A549 (cell line): Measurements from ENCODE around the gene LRP4. TPM values are rescaled to one million over a fixed set of nuclear protein-coding genes. Genes with fewer than 3 reads are reported as not detected.

Experiments
- ATAC-seq, 2 experiments: fragments of 200-7000 bp in 1 of 2; fragments of >200 bp in 1 of 2; cut with Nextera tagmentation in 1 of 2; cut with Tn5 transposase in 1 of 2; 3 replicates each; pipeline versions ENCODE4 v1.8.0 to v1.9.1; 2018 to 2020; ENCODE audit warnings: mild to moderate bottlenecking in 1 of 2, moderate library complexity in 1 of 2
- CTCF ChIA-PET: fragments of 300-600 bp; sonication (Branson Sonifier 250); formaldehyde crosslinking; extraction: SDS; loops from one replicate; lab custom pipeline; 2021; ENCODE audit warnings: antibody characterized with exemption, inconsistent platforms; lab: Yijun Ruan, JAX
- POLR2A ChIA-PET: fragments of 350-600 bp; formaldehyde crosslinking; extraction: SDS; loops from one replicate; lab custom pipeline; 2021; ENCODE audit warnings: antibody characterized with exemption, inconsistent platforms; lab: Yijun Ruan, JAX
- DNase-seq, 2 experiments: peaks; one replicate each; pipeline versions ENCODE4 v3.0.0 to v3.0.0-alpha.2; 2011 to 2016; ENCODE audit warnings: low read depth in 1 of 2, low spot score in 1 of 2
- FAIRE-seq: peaks from 2 replicates; lab custom pipeline; 2011; peaks lifted over from hg19 to GRCh38; lab: Jason Lieb, UNC
- H3K27ac ChIP-seq, 2 experiments: fragments of >200 bp; sonication (Bioruptor Twin); formaldehyde crosslinking; 3 replicates each; pipeline ENCODE4 v1.5.1; 2016 to 2017
- H3K4me1 ChIP-seq: fragments of >200 bp; sonication (Bioruptor Twin); formaldehyde crosslinking; 3 replicates; pipeline ENCODE4 v1.6.1; 2016
- H3K4me2 ChIP-seq: fragments of >200 bp; sonication (Bioruptor Twin); formaldehyde crosslinking; 3 replicates; pipeline ENCODE4 v1.6.1; 2016
- H3K4me3 ChIP-seq: fragments of >200 bp; sonication (Bioruptor Twin); formaldehyde crosslinking; 3 replicates; pipeline ENCODE4 v1.5.1; 2016
- H3K9me3 ChIP-seq: fragments of >200 bp; sonication (Bioruptor Twin); formaldehyde crosslinking; 3 replicates; pipeline ENCODE4 v1.6.1; 2016
- BHLHE40 ChIP-seq: IDR thresholded peaks from 2 replicates; pipeline ENCODE4 v1.6.1; 2012; ENCODE audit warnings: low read depth, low read length, inconsistent platforms
- CHD2 ChIP-seq: fragments of 150-350 bp; IDR thresholded peaks from 2 replicates; pipeline ENCODE4 v1.6.1; 2014; ENCODE audit warnings: low read length; ENCODE audit not compliant: partially characterized antibody
- E2F6 ChIP-seq: IDR thresholded peaks from 2 replicates; pipeline ENCODE4 v1.6.1; 2012; ENCODE audit warnings: low read depth, borderline replicate concordance
- EHF ChIP-seq: fragments of 250-450 bp; sonication (Bioruptor Pico); IDR thresholded peaks from 2 replicates; pipeline ENCODE4 v1.5.0; 2020; ENCODE audit warnings: mild to moderate bottlenecking
- EHMT2 ChIP-seq: fragments of 200-600 bp; sonication (generic); IDR thresholded peaks from 2 replicates; pipeline ENCODE4 v1.6.1; 2016; ENCODE audit warnings: antibody characterized with exemption, low read depth, mild to moderate bottlenecking, moderate library complexity
- ELK1 ChIP-seq: fragments of 150-350 bp; IDR thresholded peaks from 2 replicates; pipeline ENCODE4 v1.6.1; 2014; ENCODE audit warnings: low read depth, mild to moderate bottlenecking, low read length
- ESRRA ChIP-seq: fragments of 150-350 bp; IDR thresholded peaks from 2 replicates; pipeline ENCODE4 v1.6.1; 2014; ENCODE audit warnings: mild to moderate bottlenecking, low read length, borderline replicate concordance
- FOSB ChIP-seq: fragments of 250-450 bp; sonication (Bioruptor Pico); IDR thresholded peaks from 2 replicates; pipeline ENCODE4 v1.5.0; 2020; ENCODE audit warnings: mild to moderate bottlenecking, moderate library complexity
- FOSL2 ChIP-seq, 2 experiments: fragments of 450-650 bp in 1 of 2; fragments of >200 bp in 1 of 2; sonication (Bioruptor Twin) in 1 of 2; formaldehyde crosslinking; IDR thresholded peaks; 2 replicates each; pipeline versions ENCODE4 v1.5.0 to v1.6.1; 2016 to 2020; ENCODE audit warnings: mild to moderate bottlenecking in 1 of 2, moderate library complexity in 1 of 2
- GATA3 ChIP-seq: IDR thresholded peaks from 2 replicates; pipeline ENCODE4 v1.6.1; 2012; ENCODE audit warnings: borderline replicate concordance
- HDAC2 ChIP-seq: fragments of 200-600 bp; sonication (generic); IDR thresholded peaks from 2 replicates; pipeline ENCODE4 v1.6.1; 2016
- HEYL ChIP-seq: fragments of 250-450 bp; sonication (Bioruptor Pico); IDR thresholded peaks from 2 replicates; pipeline ENCODE4 v1.8.0; 2021; ENCODE audit warnings: mild to moderate bottlenecking, moderate library complexity
- HOXA7 ChIP-seq: fragments of 250-450 bp; sonication (Bioruptor Pico); IDR thresholded peaks from 2 replicates; pipeline ENCODE4 v1.5.0; 2020; ENCODE audit warnings: mild to moderate bottlenecking, moderate library complexity
- HOXB5 ChIP-seq: fragments of 250-450 bp; sonication (Bioruptor Pico); IDR thresholded peaks from 2 replicates; pipeline ENCODE4 v1.5.0; 2020; ENCODE audit warnings: mild to moderate bottlenecking, moderate library complexity
- JUN ChIP-seq, 2 experiments: fragments of >200 bp; sonication (Bioruptor Twin); formaldehyde crosslinking; IDR thresholded peaks; 2 replicates in 1 of 2; 3 replicates in 1 of 2; pipeline ENCODE4 v1.6.1; 2016 to 2017
- KDM1A ChIP-seq: fragments of 200-600 bp; sonication (generic); IDR thresholded peaks from 2 replicates; pipeline ENCODE4 v1.6.1; 2016; ENCODE audit warnings: low read depth, mild to moderate bottlenecking
- MAFK ChIP-seq: fragments of 450-650 bp; IDR thresholded peaks from 2 replicates; pipeline ENCODE4 v1.6.1; 2014; ENCODE audit not compliant: partially characterized antibody
- MAZ ChIP-seq: fragments of 150-350 bp; IDR thresholded peaks from 2 replicates; pipeline ENCODE4 v1.6.1; 2014; ENCODE audit warnings: antibody characterized with exemption, low read depth, low read length, borderline replicate concordance
- MYC ChIP-seq: IDR thresholded peaks from 2 replicates; pipeline ENCODE4 v1.6.1; 2012; ENCODE audit warnings: mild to moderate bottlenecking, inconsistent platforms, low read length, improper control_type of control experiment, borderline replicate concordance
- NFE2L2 ChIP-seq: fragments of 150-350 bp; conservative IDR thresholded peaks from 2 replicates; pipeline ENCODE4 v1.6.1; 2014; ENCODE audit warnings: low read length
- NPAS2 ChIP-seq: fragments of 250-450 bp; sonication (Bioruptor Pico); IDR thresholded peaks from 2 replicates; pipeline ENCODE4 v1.8.0; 2022; ENCODE audit warnings: mild to moderate bottlenecking, moderate library complexity, borderline replicate concordance
- NR3C1 ChIP-seq: fragments of >200 bp; sonication (Bioruptor Twin); formaldehyde crosslinking; IDR thresholded peaks from 3 replicates; pipeline ENCODE4 v1.6.1; 2017
- PBX3 ChIP-seq: IDR thresholded peaks from 2 replicates; pipeline ENCODE4 v1.6.1; 2012
- POLR2AphosphoS2 ChIP-seq: conservative IDR thresholded peaks from 2 replicates; pipeline ENCODE4 v1.6.1; 2012; ENCODE audit warnings: low read length, improper control_type of control experiment, inconsistent platforms
- RAD21 ChIP-seq, 2 experiments: fragments of >200 bp in 1 of 2; sonication (Bioruptor Twin) in 1 of 2; formaldehyde crosslinking in 1 of 2; IDR thresholded peaks in 1 of 2; conservative IDR thresholded peaks in 1 of 2; 2 replicates in 1 of 2; 3 replicates in 1 of 2; pipeline ENCODE4 v1.6.1; 2012 to 2018; ENCODE audit warnings: inconsistent platforms in 1 of 2
- RARB ChIP-seq: fragments of 250-450 bp; sonication (Bioruptor Pico); IDR thresholded peaks from 2 replicates; pipeline ENCODE4 v1.8.0; 2021; ENCODE audit warnings: mild to moderate bottlenecking, moderate library complexity
- RCOR1 ChIP-seq: fragments of 150-350 bp; IDR thresholded peaks from 2 replicates; pipeline ENCODE4 v1.6.1; 2014; ENCODE audit warnings: antibody characterized with exemption, low read length, low read depth
- REST ChIP-seq: fragments of 200-600 bp; sonication (generic); IDR thresholded peaks from 2 replicates; pipeline ENCODE4 v1.6.1; 2016; ENCODE audit warnings: antibody characterized with exemption, mild to moderate bottlenecking, moderate library complexity
- RFX5 ChIP-seq: fragments of 450-650 bp; IDR thresholded peaks from 2 replicates; pipeline ENCODE4 v1.7.1; 2014; ENCODE audit warnings: antibody characterized with exemption, mild to moderate bottlenecking, moderate library complexity
- SREBF2 ChIP-seq: fragments of 450-650 bp; IDR thresholded peaks from 2 replicates; pipeline ENCODE4 v1.6.1; 2014; ENCODE audit warnings: mild to moderate bottlenecking, moderate library complexity
- USF2 ChIP-seq: fragments of 450-650 bp; IDR thresholded peaks from 2 replicates; pipeline ENCODE4 v1.6.1; 2014; ENCODE audit warnings: antibody characterized with exemption
- ZNF302 ChIP-seq: fragments of 250-450 bp; sonication (Bioruptor Pico); IDR thresholded peaks from 2 replicates; pipeline ENCODE4 v1.9.0; 2021; ENCODE audit warnings: inconsistent platforms, mild to moderate bottlenecking, moderate library complexity
- WGBS: methylation state at CpG from one replicate; pipeline ENCODE4 v1.1.6; 2017; ENCODE audit errors: missing lambda C conversion rate; 5-methylcytosine and 5-hydroxymethylcytosine counted together
- polyA plus RNA-seq, 4 experiments: library from polyadenylated mRNA; depleted of rRNA in 3 of 4; stranded (reverse); fragments of >200 nt; fragmentation: RNase III in 1 of 4; extraction: RNeasy Plus Mini Kit Qiagen cat#74134 plus additional on column Dnase treatment in 1 of 4; gene quantifications; 2 replicates in 3 of 4; 3 replicates in 1 of 4; pipeline ENCODE4 v1.2.3, GENCODE V29; 2011 to 2017

Gene LRP4
- polyA plus RNA-seq, 2 of the 4 experiments (the other 2 are of a cell fraction) = 4.0 to 6.4 TPM

GRCh38 chr11:46961041-46961440, 42.7 kb upstream of the LRP4 start:
- 93% methylated on average over 2 of the region's 2 CpGs for WGBS
- peaks cover 3% of the 10 kb centered on the region; the same call in 1 of the 3 replicates for H3K4me1 ChIP-seq
- no peak overlapping the region for H3K4me3 ChIP-seq
- no peak overlapping the region for H3K4me2 ChIP-seq
- no peak for ATAC-seq
- TF ChIP-seq RARB (CRISPR knock-in tag) = no peak
- TF ChIP-seq MAFK = no peak
- TF ChIP-seq RAD21 (conservative IDR thresholded peaks at IDR 0.05 in 1 of 2, IDR thresholded peaks at IDR 0.05 in 1 of 2) = no peak
- no peak for TF ChIP-seq E2F6
- TF ChIP-seq CHD2 = no peak
- TF ChIP-seq HDAC2 = no peak
- TF ChIP-seq ESRRA = no peak
- no peak for TF ChIP-seq ZNF302 (CRISPR knock-in tag)
- TF ChIP-seq BHLHE40 = no peak
- TF ChIP-seq POLR2AphosphoS2 = no peak
- no peak for TF ChIP-seq GATA3
- no peak for TF ChIP-seq MAZ
- no peak for TF ChIP-seq RCOR1
- TF ChIP-seq EHMT2 = no peak
- TF ChIP-seq PBX3 = no peak
- no peak for TF ChIP-seq FOSB (CRISPR knock-in tag)
- TF ChIP-seq REST = no peak
- TF ChIP-seq RFX5 = no peak
- no peak for TF ChIP-seq NFE2L2
- CTCF ChIA-PET = no interaction called here
- no peaks in the 10 kb centered on the region for H3K9me3 ChIP-seq
- POLR2A ChIA-PET = no interaction called here
- no peak for DNase-seq
- FAIRE-seq = no peak
- H3K27ac ChIP-seq = no peak overlapping the region

- TF ChIP-seq HOXA7 (CRISPR knock-in tag) (no peak), EHF (CRISPR knock-in tag) (no peak), MAFK (no peak), KDM1A (no peak), FOSL2 (IDR thresholded peaks at IDR 0.05) (no peak), FOSL2 (CRISPR knock-in tag; IDR thresholded peaks at IDR 0.05) (no peak), RFX5 (no peak), ELK1 (no peak), HOXB5 (no peak), JUN (IDR thresholded peaks at IDR 0.05) (no peak), FOSB (CRISPR knock-in tag) (no peak), MYC (no peak), USF2 (no peak), NR3C1 (no peak), NPAS2 (CRISPR knock-in tag) (no peak), HEYL (CRISPR knock-in tag) (no peak), SREBF2 (no peak)
- FAIRE-seq (no peak), DNase-seq (no peak), ATAC-seq (no peak)
- POLR2A ChIA-PET = no interaction called here
- Histone ChIP-seq H3K9me3 (no peaks in the 10 kb centered on the region), H3K4me2 (no peak overlapping the region), H3K4me3 (no peak overlapping the region), H3K27ac (no peak overlapping the region), H3K4me1 (no peaks in the 10 kb centered on the region)
- CTCF ChIA-PET = interaction anchor here (0.9 to 1.1 kb wide), 2 partner anchors 28 to 195 kb away, joined by 3 to 4 read pairs; no protein-coding TSS in a partner anchor
- WGBS = 100% methylated on average over 1 of the region's 1 CpG
Measured at GRCh38 chr11:46958777-46959176, 40.4 kb upstream of the LRP4 start.
